Stimulated activated CD4-positive, alpha-beta T cell treated with anti-CD3 and anti-CD28 coated beads, Interleukin-15, amount 100 ng/mL, for 48 hours (primary cell): ENCODE results near the gene CAMSAP1.

Experiments
- DNase-seq, 2 donors: peaks; one replicate each; pipeline ENCODE4 v3.0.0-alpha.2; 2020; ENCODE audit warnings: low read depth in 2 of 2

CAMSAP1 gene

DNA sequence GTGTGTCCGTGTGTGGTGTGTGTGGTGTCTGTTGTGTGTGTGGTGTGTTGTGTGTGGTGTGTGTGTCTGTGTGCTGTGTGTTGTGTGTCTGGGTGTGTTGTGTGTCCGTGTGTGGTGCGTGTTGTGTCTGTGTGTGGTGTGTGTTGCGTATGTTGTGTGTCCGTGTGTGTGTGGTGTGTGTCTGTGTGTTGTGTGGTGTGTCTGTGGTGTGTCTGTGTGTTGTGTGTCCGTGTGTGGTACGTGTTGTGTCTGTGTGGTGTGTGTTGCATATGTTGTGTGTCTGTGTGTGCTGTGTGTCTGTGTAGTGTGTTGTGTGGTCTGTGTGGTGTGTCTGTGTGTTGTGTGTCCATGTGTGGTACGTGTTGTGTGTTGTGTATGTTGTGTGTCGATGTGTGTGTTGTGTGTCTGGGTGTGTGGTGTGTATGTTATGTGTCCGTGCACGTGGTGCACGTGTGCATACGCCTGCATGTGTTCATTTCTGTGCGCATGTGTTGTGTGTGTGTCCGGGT lies 133.1 kb downstream of the CAMSAP1 start:
- DNase-seq = no peak

DNA sequence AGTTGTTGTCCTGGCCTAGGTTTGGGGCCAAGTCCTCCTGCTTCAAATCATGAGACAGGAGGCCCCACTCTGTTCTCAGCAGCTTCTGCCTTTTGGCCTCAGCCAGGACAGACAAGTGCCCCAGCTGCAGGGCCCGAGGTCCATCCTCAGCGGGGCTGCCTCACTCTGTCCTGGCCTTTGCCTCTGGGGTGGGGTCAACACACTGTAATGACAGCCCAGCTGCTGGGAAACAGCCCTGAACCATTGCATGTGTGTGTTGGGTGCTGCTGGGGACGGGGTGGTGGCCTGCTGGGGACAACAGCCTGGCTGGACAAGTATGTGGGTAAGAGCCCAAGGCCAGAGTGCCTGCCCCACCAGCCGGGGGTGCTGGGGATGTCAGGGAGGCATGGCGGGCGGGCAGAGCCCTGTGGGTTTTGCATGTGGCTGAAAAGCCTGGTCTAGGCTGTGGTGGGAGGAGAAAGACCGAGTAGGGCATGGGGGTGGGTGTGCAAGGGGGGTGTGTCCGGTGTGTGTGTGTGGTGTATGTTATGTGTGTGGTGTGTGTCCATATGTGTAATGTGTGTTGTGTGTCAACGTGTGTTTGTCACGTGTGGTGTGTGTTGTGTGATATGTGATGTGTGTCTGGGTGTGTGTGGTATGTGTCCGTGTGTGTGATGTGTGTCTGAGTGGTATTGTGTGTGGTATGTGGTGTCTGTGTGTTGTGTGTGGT lies 133.7 kb downstream of the CAMSAP1 start:
- DNase-seq = no peak

DNA sequence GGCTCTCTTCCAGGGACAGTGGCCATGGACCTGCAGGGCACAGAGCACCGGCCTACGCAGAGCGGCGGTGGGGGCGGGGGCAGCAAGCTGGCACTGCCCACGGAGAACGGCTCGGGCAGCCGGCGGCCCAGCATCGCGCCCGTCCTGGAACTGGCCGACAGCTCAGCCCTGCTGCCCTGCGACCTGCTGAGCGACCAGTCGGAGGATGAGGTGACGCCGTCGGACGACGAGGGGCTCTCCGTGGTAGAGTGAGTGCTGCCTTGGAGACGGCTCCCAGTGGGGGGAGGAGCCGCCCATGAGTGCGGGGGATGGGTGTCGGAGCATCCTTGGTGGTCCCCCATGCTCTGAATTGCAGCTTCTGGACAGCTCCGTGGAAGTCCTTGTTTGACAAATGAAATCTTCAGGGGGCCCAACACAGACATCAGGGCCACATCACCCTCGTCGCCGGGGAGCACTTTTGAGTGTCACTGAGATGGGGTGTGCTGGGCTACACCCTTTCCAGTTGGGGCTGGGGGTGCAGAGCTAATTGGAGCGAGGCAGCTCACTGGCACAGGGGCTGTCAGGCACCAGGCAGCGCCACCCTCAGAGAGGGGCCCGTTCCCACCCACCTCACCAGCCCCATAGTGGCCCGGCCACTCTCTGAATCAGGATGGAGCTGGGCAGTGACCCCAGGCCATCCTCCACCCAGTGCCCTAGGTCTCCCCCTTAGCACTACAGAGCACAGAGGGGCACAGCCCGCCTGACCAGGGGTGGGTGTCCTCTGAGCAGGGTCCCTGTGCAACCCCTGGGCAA lies 134.4 kb downstream of the CAMSAP1 start:
- no peak for DNase-seq

DNA sequence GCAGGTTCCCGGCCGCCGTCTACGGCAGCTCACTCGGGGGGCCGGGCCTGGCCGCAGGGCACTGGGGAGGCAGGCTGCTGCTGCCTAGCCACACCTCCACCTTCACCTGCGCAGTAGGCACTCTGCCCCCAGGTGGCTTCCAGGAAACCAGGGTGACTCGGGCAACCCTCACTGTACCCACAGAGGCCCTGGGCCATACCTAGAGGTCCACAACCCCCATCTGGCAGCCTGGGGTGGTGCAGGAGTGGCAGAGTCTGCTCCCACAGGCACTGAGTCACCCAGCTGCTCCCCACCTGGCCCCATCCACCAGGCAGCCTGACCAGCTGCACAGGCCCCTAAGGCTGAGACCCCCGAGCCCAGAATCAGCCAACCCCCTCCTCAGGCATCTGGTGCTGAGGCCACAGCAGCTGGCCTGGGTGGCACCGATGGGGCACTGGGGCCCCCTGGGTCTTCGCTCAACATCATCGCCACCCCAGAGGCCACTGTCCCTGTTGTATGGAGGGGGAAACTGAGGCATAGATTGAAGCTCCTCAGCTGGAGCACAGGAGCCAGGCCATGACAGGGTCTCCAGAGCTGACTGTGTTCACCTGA lies 135.2 kb downstream of the CAMSAP1 start:
- no peak for DNase-seq

DNA sequence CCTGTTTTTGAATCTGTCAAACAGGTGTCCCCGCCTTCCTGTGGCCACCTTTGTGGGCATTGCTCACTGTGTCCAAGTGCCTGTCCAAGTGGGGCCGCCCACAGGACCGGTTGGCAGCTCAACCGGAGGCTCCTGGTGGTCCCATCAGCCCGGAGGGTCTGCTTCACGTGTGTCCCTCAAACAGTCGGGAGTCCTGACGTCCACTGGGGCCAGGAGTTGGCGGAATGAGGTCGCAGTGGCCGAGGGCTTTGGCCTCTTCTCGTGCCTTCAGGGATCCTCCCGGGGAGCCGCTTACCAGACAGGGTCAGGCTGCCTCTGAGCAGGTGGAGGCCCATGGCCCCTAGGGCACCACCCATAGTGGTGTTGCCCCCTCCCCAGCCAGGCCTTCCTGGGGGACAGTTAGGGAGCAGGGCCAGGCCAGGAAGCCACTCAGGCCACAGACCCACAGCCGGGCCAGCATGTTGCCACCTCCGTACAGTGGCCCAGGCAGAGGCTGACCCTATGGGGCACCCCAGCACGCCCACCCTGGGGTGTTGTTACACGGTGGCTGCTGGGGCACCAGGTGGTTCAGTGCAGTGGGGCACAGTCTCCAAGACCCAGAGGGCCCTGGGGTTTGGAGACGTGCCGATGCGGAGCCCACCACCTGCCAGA lies 135.8 kb downstream of the CAMSAP1 start:
- no peak for DNase-seq

DNA sequence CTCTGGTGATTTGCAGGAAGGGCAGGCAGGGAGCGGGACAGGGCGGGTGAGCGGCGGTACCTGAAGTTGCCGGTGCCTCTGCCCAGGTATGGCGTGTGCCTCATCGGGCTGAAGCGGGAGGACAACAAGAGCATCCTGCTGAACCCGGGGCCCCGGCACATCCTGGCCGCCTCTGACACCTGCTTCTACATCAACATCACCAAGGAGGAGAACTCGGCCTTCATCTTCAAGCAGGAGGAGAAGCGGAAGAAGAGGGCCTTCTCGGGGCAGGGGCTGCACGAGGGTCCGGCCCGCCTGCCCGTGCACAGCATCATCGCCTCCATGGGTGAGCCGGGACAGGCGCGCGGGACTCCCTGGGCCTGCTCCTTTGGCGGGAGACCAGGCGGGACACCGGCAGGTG lies 136.6 kb downstream of the CAMSAP1 start:
- no peak for DNase-seq

DNA sequence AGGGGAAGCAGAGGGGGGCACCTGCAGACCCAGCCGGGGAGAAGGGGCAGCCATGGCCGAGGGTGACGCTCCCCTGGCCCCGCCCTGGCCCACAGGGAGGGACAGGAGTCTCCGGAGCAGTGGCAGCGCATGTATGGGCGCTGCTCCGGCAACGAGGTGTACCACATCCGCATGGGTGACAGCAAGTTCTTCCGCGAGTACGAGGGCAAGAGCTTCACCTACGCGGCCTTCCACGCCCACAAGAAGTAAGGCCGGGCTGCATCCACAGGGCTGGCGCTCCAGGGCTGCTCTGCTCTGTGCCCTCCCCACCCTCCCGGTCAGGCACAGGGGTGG lies 137.2 kb downstream of the CAMSAP1 start:
- DNase-seq = no peak

DNA sequence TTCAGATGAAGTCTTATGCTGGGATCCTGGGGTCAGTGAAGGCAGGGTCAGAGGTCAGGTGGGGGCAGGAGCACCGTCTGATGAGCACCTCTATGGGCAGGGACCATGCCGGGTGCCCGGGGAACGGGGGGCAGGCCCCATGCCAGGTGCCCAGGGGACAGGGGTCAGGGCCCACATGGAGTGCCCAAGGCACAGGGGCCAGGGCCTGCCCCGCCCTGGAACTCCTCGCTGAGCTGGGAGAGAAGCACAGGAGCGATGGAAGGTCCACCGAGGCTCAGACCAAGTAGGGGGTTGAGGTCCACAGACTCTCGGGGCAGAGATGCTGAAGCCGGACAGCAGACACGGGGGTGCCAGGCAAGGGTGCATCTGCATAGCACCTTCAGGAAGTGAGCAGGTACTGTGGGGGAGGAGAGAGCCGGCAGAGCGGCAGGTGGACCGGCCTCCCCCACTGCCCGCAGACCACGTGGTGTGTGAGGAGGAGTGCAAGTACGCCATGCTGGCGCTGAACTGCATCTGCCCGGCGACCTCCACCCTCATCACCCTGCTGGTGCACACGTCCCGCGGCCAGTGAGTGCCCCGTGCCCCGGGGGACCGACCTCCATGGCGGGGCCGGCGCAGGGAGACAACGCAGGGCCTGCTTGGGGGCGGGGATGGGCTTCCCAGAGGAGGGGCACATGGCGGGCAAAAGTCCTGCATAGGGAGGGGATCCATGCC lies 137.7 kb downstream of the CAMSAP1 start:
- no peak for DNase-seq

DNA sequence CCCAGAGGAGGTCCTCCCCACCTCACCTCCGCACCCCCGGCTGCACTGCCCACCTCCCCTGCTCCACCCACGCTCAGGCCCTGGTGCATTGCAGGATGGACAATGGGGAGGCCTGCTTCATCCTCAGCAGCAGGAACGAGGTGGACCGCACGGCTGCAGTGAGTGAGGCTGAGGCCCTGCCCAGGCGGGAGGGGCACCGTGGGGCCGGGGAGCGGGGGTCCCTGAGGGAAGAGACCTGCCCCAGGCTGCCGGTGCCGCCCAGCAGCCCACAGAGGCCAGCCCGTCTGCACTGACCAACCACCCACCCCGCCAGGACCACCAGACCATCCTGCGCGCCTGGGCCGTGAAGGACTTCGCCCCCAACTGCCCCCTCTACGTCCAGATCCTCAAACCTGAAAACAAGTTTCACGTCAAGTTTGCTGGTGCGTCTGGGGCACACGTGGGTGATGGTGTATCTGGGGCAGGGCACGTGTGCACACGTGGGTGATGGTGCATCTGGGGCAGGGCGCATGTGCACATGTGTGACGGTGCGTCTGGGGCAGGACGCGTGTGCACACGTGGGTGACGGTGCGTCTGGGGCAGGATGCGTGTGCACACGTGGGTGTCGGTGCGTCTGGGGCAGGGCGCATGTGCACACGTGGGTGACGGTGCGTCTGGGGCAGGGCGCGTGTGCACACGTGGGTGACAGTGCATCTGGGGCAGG lies 138.7 kb downstream of the CAMSAP1 start:
- DNase-seq = no peak

DNA sequence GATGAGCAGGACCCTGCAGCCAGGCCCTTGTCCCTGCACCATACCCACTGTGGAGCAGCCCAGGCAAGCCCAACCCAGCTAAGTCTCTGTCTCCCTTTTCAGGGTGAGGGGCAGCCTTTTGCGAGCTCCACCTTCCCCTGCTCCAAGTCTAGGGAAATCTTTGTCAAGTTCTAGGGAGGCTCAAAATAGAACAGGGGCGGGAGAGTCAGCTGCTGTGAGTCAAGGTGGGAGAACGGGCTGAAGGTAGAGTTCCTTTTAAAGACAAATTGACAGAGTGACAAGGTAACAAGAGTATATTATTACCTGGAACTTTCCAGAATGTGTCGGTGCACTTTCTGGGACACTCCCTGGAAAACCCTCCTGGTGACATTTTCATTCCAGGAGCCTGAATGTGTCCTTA lies 140.6 kb downstream of the CAMSAP1 start:
- DNase-seq = no peak

DNA sequence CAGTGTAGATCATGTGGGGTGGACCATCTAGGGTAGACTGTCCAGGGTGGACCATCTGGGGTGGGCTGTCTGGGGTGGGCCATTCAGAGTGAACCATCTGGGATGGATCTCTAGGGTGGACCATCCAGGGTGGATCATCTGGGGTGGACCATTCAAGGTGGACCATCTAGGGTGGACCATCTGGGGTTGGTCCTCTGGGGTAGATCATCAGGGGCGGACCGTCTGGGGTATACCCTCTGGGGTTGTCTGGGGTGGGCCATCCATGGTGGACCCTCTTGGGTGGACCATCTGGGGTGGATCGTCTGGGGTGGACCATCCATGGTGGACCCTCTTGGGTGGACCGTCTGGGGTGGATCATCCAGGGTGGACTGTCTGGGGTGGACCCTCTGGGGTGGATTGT lies 141.1 kb downstream of the CAMSAP1 start:
- no peak for DNase-seq

DNA sequence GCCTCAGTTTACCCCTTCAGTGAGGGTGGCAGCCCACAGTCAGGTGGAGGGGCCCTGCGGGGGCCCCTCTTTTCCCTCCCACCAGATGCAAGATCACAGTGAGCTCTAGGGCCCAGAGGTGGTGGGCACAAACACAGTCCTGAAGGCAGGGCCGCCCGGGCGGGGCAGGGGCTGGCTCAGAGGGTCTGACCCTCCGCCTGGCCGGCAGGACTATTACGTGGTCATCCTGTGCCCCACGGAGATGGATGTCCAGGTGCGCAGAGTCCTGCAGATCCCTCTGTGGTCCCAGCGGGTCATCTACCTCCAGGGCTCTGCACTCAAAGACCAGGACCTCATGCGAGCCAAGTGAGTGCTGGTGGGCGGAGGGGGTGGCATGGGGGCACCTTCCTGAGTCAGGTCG lies 141.9 kb downstream of the CAMSAP1 start:
- DNase-seq = no peak

DNA sequence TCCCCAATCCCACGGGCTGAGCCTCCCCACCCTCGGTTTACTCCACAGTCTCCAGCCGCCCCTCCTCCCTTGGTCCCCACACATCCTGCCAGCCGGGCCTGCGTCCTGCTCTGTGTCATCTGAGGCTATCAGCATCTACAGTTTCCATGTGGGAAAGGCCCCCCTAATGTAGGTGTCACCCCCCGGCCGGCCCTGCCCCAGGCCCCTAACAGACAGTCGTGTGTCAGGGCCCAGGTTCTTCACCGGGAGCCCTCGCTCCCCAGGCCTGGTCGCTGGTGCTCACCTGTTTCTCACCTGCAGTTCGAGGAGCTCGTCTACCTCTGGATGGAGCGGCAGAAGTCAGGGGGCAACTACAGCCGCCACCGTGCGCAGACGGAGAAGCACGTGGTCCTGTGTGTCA lies 142.6 kb downstream of the CAMSAP1 start:
- no peak for DNase-seq

DNA sequence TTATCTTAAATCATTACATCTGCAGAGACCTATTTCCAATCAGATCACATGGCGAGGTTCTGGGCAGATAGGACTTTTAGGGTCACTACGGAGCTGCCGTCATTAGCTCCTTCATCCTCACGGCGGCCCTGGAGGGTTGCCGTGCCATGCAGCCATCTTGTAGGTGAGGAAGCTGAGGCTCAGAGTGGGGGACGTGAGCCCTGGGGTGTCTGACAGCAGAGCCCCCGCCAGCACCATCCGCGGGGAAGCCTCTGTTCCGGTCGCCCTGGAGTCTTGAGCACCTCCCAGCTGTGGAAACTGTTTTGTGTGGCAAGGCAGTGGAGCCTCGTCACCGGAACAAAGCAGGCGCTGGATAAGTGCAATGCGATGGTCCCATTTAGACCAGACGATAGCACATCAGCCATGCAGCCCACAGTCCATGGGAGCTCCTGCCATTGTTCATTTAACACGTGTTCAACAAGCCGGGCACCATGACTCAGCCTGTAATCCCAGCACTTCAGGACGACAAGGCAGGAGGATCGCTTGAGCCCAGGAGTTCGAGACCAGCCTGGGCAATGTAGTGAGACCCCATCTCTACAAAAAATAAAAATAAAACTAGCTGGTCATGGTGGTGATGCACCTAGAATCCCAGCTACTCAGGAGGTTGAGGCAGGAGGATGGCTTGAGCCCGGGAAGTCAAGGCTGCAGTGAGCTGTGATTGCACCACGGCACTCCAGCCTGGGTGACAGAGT lies 143.5 kb downstream of the CAMSAP1 start:
- DNase-seq = no peak

DNA sequence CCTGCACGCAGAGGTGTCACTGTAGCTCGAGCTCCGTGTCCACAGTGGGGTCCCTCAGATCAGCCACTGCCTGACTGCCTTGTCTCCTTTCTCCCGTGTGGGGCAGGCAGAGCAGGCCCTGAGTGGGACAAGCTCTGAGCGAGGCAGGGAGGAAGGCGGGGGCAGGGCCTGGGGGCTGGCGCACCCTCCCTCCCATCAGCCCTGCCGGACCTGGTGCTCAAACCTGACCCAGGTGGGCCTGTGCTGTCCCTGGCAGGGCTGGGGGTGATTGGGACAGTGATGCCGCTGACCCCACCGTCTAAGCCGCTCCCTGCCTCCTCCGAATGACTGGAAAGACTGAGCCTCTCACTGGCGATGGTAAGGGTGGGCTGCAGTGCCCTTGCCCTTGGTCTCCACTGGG lies 144.4 kb downstream of the CAMSAP1 start:
- no peak for DNase-seq

DNA sequence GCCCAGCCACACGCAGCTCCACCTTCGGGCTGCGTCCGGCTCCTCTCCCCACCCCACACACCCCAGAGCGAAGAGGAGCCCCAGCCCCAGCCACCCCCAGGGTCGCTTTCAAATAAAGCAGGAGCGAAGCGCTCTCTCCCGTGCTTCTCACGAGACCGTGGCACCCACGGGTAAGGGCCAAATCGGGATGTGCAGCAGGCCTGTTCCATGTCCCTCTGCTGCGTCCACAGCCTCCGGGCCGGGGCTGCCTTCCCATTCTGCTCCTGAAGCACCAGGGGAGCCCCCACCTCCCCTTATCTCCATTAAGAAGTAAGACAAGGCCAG lies 145.5 kb downstream of the CAMSAP1 start:
- DNase-seq = no peak

DNA sequence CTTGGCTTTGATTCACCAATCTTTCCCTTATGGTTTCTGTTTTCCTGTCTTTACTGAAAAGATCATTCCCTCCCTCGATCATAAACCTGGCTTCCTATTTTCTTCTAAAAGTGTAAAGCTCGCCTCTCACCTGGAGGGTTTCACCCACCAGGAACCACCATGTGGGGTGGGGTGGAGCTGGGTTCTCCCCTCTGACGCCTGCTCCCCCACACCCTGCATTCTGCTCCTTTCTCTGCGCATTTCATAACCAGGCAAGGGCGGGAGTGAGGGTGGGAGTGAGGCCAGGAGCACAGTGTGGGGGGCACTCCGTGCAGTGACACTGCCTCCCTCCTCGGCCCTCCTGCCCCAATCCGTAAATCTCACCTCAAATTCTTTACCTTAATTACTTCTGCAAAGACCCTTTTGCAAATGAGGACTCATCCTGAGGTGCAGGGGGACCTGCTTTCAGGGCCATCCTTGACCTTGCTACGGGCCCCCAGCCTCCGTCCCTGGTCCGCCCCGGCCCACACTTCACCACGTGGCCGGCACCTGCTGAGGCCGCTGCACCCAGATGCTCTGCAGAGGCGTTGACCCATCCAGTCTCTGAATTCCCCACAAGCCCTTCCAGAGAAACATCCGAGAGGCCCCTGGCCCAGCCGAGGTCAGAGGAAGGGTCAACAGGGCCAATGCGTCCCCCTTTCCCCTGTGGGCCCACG lies 146.0 kb downstream of the CAMSAP1 start:
- DNase-seq = no peak

DNA sequence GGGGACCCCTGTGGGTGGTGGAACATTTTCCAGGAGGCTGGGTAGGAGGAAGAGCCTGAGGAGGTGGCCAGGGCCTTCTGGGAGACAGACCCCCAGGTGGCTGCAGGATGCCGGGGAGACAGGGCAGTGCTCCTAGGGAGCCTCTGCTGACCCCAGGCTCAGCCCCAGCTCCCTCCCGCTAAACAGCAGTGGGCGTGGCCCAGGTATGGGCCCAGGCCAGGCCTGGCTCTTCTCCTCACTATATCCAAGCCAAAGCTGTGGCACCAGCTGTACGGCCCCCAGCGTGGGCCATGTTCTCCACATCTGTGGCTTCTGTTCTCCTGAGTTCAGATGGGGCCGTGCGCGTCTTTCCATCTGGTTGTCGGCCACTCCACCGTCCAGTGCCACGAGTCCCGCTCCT lies 146.9 kb downstream of the CAMSAP1 start:
- DNase-seq = no peak

DNA sequence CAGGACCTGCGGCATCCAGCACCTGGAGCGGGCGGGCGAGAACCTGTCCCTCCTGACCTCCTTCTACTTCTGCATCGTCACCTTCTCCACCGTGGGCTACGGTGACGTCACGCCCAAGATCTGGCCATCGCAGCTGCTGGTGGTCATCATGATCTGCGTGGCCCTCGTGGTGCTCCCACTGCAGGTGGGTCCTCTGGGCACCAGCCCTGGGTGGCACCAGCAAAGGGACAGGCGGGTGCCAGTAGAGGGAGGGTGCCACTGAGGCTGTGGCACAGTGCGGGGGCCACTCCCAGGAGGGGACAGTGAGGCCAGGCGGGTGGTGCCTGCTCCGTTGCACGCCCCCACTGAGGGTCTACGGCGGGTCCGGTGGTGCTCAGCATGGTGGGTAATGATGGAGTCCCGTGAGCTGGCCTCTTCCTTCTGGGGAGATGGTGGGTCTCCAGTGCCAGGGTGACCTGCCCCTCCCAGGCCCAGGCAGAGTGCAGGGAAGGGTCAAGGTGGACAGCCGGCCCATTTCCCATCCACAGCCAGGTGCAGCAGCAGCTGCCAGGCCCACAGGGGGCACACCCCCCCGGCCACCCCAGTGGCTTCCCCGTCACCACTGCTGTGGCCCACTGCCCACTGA lies 147.6 kb downstream of the CAMSAP1 start:
- DNase-seq = no peak

DNA sequence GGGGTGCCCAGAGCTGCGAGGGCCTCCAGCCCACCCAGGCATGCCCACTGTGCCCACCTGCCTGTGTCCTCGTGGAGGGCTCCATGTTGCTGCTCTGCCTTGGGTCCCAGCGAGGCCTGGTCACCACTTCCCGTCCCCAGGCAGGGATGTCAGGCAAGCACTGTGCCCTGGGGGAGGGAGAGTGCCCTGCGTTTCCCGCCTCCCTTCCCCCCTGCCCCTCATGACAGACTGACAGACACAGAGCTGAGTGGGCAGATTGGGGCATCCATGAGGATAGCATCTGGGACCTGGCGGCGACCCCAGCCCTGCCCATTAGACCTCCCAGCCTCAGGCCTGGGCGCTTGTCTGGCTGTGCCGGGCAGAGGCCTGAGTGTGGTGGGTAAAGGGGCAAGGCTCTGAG lies 148.5 kb downstream of the CAMSAP1 start:
- no peak for DNase-seq
